Purkinje cell (primary cell): ENCODE data around the gene GIPC2. TPM values are rescaled to one million over a fixed set of nuclear protein-coding genes. Genes with fewer than 3 reads are reported as not detected.

Source experiments
- polyA plus RNA-seq: library from polyadenylated mRNA; unstranded; fragments of >200 nt; fragmentation: Nextera tagmentation; gene quantifications from 2 replicates; pipeline ENCODE4 v1.2.1, GENCODE V29; 2014

The GIPC2 gene, protein sequence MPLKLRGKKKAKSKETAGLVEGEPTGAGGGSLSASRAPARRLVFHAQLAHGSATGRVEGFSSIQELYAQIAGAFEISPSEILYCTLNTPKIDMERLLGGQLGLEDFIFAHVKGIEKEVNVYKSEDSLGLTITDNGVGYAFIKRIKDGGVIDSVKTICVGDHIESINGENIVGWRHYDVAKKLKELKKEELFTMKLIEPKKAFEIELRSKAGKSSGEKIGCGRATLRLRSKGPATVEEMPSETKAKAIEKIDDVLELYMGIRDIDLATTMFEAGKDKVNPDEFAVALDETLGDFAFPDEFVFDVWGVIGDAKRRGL
- 4.9 and 16.5 TPM in 2 replicates for polyA plus RNA-seq

DNA sequence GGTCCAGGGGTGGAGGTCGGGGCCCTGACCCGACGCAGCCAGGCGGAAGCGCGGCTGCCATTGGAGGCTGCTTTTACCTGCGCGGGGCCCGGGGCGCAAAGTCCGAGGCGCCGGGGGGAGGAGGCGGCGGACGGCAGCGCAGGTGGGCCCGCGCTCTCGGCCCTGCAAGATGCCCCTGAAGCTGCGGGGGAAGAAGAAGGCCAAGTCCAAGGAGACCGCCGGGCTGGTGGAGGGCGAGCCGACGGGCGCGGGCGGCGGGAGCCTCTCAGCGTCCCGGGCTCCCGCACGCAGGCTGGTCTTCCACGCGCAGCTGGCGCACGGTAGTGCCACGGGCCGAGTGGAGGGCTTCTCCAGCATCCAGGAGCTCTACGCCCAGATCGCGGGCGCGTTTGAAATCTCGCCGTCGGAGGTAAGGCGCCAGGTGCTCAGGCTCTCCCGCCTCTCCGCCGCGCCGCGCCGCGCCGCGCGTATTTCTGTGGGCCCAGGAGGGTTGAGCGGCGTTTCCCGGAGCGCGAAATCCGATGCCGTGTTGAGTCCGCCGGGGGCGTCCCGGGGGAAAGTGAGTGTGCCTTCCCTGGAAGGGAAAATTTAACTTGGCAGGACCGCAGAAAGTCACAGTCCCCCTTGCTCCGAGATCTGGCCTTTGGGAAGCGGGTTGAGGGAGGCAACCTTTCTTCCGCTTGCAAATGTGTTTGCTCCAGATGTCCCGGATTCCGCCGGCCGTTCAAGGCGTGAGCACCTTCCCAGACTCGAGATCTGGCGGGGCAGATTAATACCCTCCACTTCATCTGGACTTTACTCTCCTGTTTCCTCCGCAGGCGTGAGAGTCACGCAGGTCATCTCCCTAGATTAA, at the start of gene GIPC2:
TSS of gene GIPC2 (plus strand) at position 41 of the 853 bp plus-strand sequence. CDS start at position 170, 129 bp downstream.

DNA sequence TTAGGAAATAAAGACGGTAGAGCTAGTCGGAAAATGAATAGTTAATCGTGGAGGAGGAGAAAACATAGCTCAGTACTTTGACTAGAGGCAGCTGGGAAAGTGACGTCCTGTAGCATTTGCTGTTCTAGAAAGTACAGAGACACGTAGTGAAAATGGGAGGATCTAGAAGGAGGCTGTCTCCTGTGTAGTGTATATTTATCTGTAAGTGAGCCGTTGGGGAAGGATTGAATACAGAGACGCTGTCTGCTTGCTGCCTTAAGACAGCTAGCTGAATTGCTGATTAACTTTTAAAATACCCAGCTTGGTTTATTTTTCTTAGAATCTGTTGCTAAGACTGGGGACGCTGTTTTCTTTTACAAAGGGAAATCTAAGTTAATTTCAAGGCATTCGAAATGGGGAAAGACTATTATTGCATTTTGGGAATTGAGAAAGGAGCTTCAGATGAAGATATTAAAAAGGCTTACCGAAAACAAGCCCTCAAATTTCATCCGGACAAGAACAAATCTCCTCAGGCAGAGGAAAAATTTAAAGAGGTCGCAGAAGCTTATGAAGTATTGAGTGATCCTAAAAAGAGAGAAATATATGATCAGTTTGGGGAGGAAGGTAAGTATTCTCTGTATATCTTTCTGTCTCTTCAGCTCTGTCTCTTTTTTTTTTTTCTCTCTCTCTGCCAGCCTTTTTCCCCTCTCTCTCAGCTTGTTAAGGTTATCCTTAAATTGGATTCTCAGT, 40.9 kb upstream of the GIPC2 start, which contains the start of gene DNAJB4:
TSS of gene DNAJB4 (plus strand) at position 221 of the 729 bp plus-strand sequence. CDS start at position 393, 172 bp downstream.

Other genes starting within 250 kb of the GIPC2 start
- 180 and 196 TPM in 2 replicates for gene NEXN, start 157.3 kb upstream of the GIPC2 start, polyA plus RNA-seq
- 66.7 and 78.6 TPM in 2 replicates for gene FUBP1, start 66.9 kb upstream of the GIPC2 start, polyA plus RNA-seq
- gene DNAJB4, start 41.0 kb upstream of the GIPC2 start, polyA plus RNA-seq: 140 and 193 TPM in 2 replicates